Adrenal gland (tissue), 12 donors: ENCODE measurements around the gene GABBR1. TPM values are rescaled to one million over a fixed set of nuclear protein-coding genes. Genes with fewer than 3 reads are reported as not detected.

Source experiments
- DNase-seq, 7 donors: peaks; one replicate each; pipeline ENCODE4 v3.0.0-alpha.2; 2019 to 2020
- H3K27ac ChIP-seq, 5 donors: fragments of 200-600 bp; sonication (generic) in 4 of 5; 1 replicate in 3 of 5; 2 replicates in 2 of 5; pipeline versions ENCODE4 v1.5.1 to v1.8.0; 2016 to 2020; ENCODE audit warnings: mild to moderate bottlenecking in 1 of 5
- H3K27me3 ChIP-seq: fragments of 200-600 bp; 2 replicates; pipeline ENCODE4 v1.8.0; 2021
- H3K36me3 ChIP-seq, 2 donors: fragments of 200-600 bp; replicated peaks in 1 of 2; 1 replicate in 1 of 2; 2 replicates in 1 of 2; pipeline versions ENCODE4 v1.5.1 to v1.8.0; 2018 to 2022
- H3K4me1 ChIP-seq, 2 donors: fragments of 200-600 bp; replicated peaks in 1 of 2; 1 replicate in 1 of 2; 2 replicates in 1 of 2; pipeline versions ENCODE4 v1.5.1 to v1.8.0; 2018 to 2021
- H3K4me3 ChIP-seq, 4 donors: fragments of 200-600 bp; sonication (generic) in 3 of 4; one replicate each; pipeline ENCODE4 v1.5.1; 2016 to 2018
- H3K9me3 ChIP-seq, 3 donors: fragments of 200-600 bp; sonication (generic) in 1 of 3; replicated peaks in 1 of 3; 1 replicate in 2 of 3; 2 replicates in 1 of 3; pipeline versions ENCODE4 v1.5.1 to v1.8.0; 2016 to 2021
- CTCF ChIP-seq, 6 experiments: fragments of 450-650 bp in 4 of 6; fragments of 200-600 bp in 2 of 6; sonication (generic) in 1 of 6; IDR thresholded peaks; 1 replicate in 5 of 6; 2 replicates in 1 of 6; pipeline versions ENCODE4 v1.5.1 to v1.8.0; 2016 to 2021; ENCODE audit warnings: antibody characterized with exemption in 6 of 6, mild to moderate bottlenecking in 2 of 6, moderate library complexity in 1 of 6
- POLR2A ChIP-seq, 2 donors: fragments of 450-650 bp; IDR thresholded peaks; one replicate each; pipeline ENCODE4 v1.6.1; 2017; ENCODE audit warnings: antibody characterized with exemption in 2 of 2, mild to moderate bottlenecking in 2 of 2, moderate library complexity in 1 of 2
- WGBS, 4 donors: extraction: QIAGEN DNeasy Blood & Tissue Kit in 2 of 4; methylation state at CpG; one replicate each; pipeline versions ENCODE4 v1.1.5 to v1.1.7; 2013 to 2017; 5-methylcytosine and 5-hydroxymethylcytosine counted together
- intact Hi-C, 2 donors: fragments of 100-400 bp; cut with DNase I; formaldehyde crosslinking; loops; one replicate each; pipeline versions ENCODE4 v1.14.1 to v1.15.0; 2022 to 2023
- polyA plus RNA-seq, 3 donors: library from polyadenylated mRNA; stranded (reverse); fragments of 200-250 nt in 2 of 3; fragments of 350-450 nt in 1 of 3; fragmentation: Illumina TruSeq in 1 of 3; extraction: RNeasy Lipid Tissue Mini Kit (QIAGEN cat#74804) in 1 of 3; gene quantifications; one replicate each; pipeline ENCODE4 v1.2.3, GENCODE V29; 2013 to 2014
- total RNA-seq, 9 donors: library from RNA; depleted of rRNA in 4 of 9; stranded (reverse); fragments of >200 nt in 4 of 9; fragments of 120-200 nt in 1 of 9; fragmentation: NEBNext Ultra II Directional in 1 of 9; extraction: Animal tissue kit (Norgen Biotek cat#: 25700) in 1 of 9; gene quantifications; one replicate each; pipeline versions ENCODE4 v1.1.0 to v1.2.4, GENCODE V29; 2013 to 2023
- donor health status: healthy with polysubstance abuse.
- donor health status: Bipolar disorder and iron deficiency.
- donor health status: DM: yes; HTN: yes; CAD: no.
- donor health status: DM: no; HTN: no; CAD: no.
- donor health status: DM: no; HTN: no; CAD: no.
- donor health status: DM: yes; HTN: yes; CAD: no.

GABBR1 gene
- total and polyA plus RNA-seq, 12 donors, result 6.9 to 68.9 (median 18.1) TPM

- Histone ChIP-seq H3K27ac (no peak overlapping the region), H3K4me1 (no peaks in the 10 kb centered on the region), H3K27me3 (no peaks in the 10 kb centered on the region), H3K36me3 (no peaks in the 10 kb centered on the region), H3K4me3 (no peak overlapping the region), H3K9me3 (no peaks in the 10 kb centered on the region)
- DNase-seq, result no peak
- intact Hi-C loops, result no loop called here
- WGBS, 4 donors, result 77 to 95% (median 84%) methylated on average over 5 to 6 of the region's 6 CpGs
- no peak for TF ChIP-seq CTCF (IDR thresholded peaks at IDR 0.05)
Observed at GRCh38 chr6:29519291-29520010, 113.5 kb downstream of the GABBR1 start.

GRCh38 chr6:29517728-29518440 is 115.1 kb downstream of the GABBR1 start:
- DNase-seq, result no peak
- no peak overlapping the region for H3K4me3 ChIP-seq
- intact Hi-C loops, result no loop called here
- TF ChIP-seq POLR2A (IDR thresholded peaks at IDR 0.05), result no peak
- TF ChIP-seq CTCF (IDR thresholded peaks at IDR 0.05), result no peak
- no peaks in the 10 kb centered on the region for H3K36me3 ChIP-seq
- no peak overlapping the region for H3K27ac ChIP-seq
- H3K27me3 ChIP-seq, result no peaks in the 10 kb centered on the region
- 57 to 71% (median 66%) methylated on average over 4 to 7 of the region's 7 CpGs for WGBS, 4 donors
- no peaks in the 10 kb centered on the region for H3K9me3 ChIP-seq
- no peaks in the 10 kb centered on the region for H3K4me1 ChIP-seq

- Histone ChIP-seq H3K4me1 (no peaks in the 10 kb centered on the region), H3K27ac (no peak overlapping the region), H3K4me3 (no peak overlapping the region), H3K27me3 (no peaks in the 10 kb centered on the region), H3K36me3 (no peaks in the 10 kb centered on the region), H3K9me3 (no peaks in the 10 kb centered on the region)
- intact Hi-C loops, result no loop called here
- DNase-seq, result no peak
- no peak for TF ChIP-seq CTCF (IDR thresholded peaks at IDR 0.05)
- no peak for TF ChIP-seq POLR2A (IDR thresholded peaks at IDR 0.05)
- WGBS, 4 donors, result 56 to 100% (median 63%) methylated on average over 1 of the region's 1 CpG
Observed at GRCh38 chr6:29517245-29517644, 115.7 kb downstream of the GABBR1 start.

GRCh38 chr6:29516108-29516507 is 116.9 kb downstream of the GABBR1 start:
- no peaks in the 10 kb centered on the region for H3K36me3 ChIP-seq
- H3K4me3 ChIP-seq, result no peak overlapping the region
- no peak overlapping the region for H3K27ac ChIP-seq
- intact Hi-C loops, result no loop called here
- TF ChIP-seq POLR2A (IDR thresholded peaks at IDR 0.05) (no peak), CTCF (IDR thresholded peaks at IDR 0.05) (no peak)
- H3K9me3 ChIP-seq, result no peaks in the 10 kb centered on the region
- no peak for DNase-seq
- WGBS, 4 donors, result 41 to 55% (median 46%) methylated on average over 6 of the region's 6 CpGs
- H3K4me1 ChIP-seq, result no peaks in the 10 kb centered on the region
- H3K27me3 ChIP-seq, result no peaks in the 10 kb centered on the region
